GM12878 (cell line): Measurements from ENCODE around the gene RFLNA. TPM values are rescaled to one million over a fixed set of nuclear protein-coding genes. Genes with fewer than 3 reads are reported as not detected.

Experiments used
- ATAC-seq: fragments of 200-7000 bp; cut with Tn5 transposase; 3 replicates; pipeline ENCODE4 v1.9.1; 2020; ENCODE audit warnings: mild to moderate bottlenecking, moderate library complexity
- BruUV-seq: library from RNA; stranded (reverse); fragments of 400-500 nt; replicated peaks from 2 replicates; lab custom pipeline; 2021; lab: Mats Ljungman, UMichigan
- CTCF ChIA-PET: fragments of 300-600 bp; sonication (Branson Sonifier 250); formaldehyde crosslinking; extraction: SDS; loops from one replicate; lab custom pipeline; 2021; ENCODE audit warnings: inconsistent platforms; lab: Yijun Ruan, JAX
- POLR2A ChIA-PET: fragments of 350-600 bp; formaldehyde crosslinking; extraction: SDS; loops from one replicate; lab custom pipeline; 2021; ENCODE audit warnings: inconsistent platforms; lab: Charles Lee
- RAD21 ChIA-PET: fragments of 300-600 bp; sonication (Branson Sonifier 250); formaldehyde crosslinking; loops from one replicate; lab custom pipeline; 2023; ENCODE audit warnings: antibody characterized with exemption; ENCODE audit not compliant: unreplicated experiment; lab: Charles Lee
- SMC1A ChIA-PET: fragments of 300-600 bp; sonication (Branson Sonifier 250); formaldehyde crosslinking; loops from one replicate; lab custom pipeline; 2023; ENCODE audit not compliant: unreplicated experiment, uncharacterized antibody; lab: Charles Lee
- DNase-seq: peaks from one replicate; pipeline ENCODE4 v3.0.0-alpha.2; 2011; ENCODE audit warnings: low read depth, low spot score
- FAIRE-seq: peaks from 3 replicates; lab custom pipeline; 2011; peaks lifted over from hg19 to GRCh38; lab: Jason Lieb, UNC
- H2AFZ ChIP-seq: 2 replicates; pipeline ENCODE4 v1.6.0; 2011; ENCODE audit warnings: low read depth, low read length, control low read depth; ENCODE audit not compliant: control insufficient read depth
- H3K27ac ChIP-seq: 2 replicates; pipeline ENCODE4 v1.5.1; 2011; ENCODE audit warnings: control low read depth; ENCODE audit not compliant: control insufficient read depth, insufficient read depth
- H3K27me3 ChIP-seq, 2 experiments: replicated peaks in 1 of 2; 2 replicates each; pipeline versions ENCODE4 v1.6.0 to v1.6.1; 2011; ENCODE audit warnings: low read length in 1 of 2; ENCODE audit not compliant: control insufficient read depth in 2 of 2, insufficient read depth in 2 of 2
- H3K36me3 ChIP-seq, 2 experiments: 2 replicates each; pipeline ENCODE4 v1.5.1; 2011; ENCODE audit warnings: low read length in 1 of 2; ENCODE audit not compliant: control insufficient read depth in 2 of 2, insufficient read depth in 2 of 2
- H3K4me1 ChIP-seq: 2 replicates; pipeline ENCODE4 v1.6.1; 2011; ENCODE audit warnings: mild to moderate bottlenecking, low read length, moderate library complexity, mixed read lengths; ENCODE audit not compliant: control insufficient read depth, insufficient read depth
- H3K4me2 ChIP-seq: 2 replicates; pipeline ENCODE4 v1.6.0; 2011; ENCODE audit warnings: control low read depth; ENCODE audit not compliant: control insufficient read depth, insufficient read depth
- H3K4me3 ChIP-seq: fragments of 200-600 bp; sonication (generic); 2 replicates; pipeline ENCODE4 v1.5.1; 2016
- H3K79me2 ChIP-seq: 2 replicates; pipeline ENCODE4 v1.6.0; 2011; ENCODE audit warnings: low read length; ENCODE audit not compliant: control insufficient read depth, insufficient read depth
- H3K9ac ChIP-seq: 2 replicates; pipeline ENCODE4 v1.8.0; 2011; ENCODE audit warnings: low read length, control low read depth, mixed read lengths; ENCODE audit not compliant: control insufficient read depth, insufficient read depth
- H3K9me3 ChIP-seq: replicated peaks from 3 replicates; pipeline ENCODE4 v1.5.1; 2011; ENCODE audit warnings: mild to moderate bottlenecking, low read length; ENCODE audit not compliant: control insufficient read depth, insufficient read depth
- H4K20me1 ChIP-seq: 2 replicates; pipeline ENCODE4 v1.6.0; 2011; ENCODE audit not compliant: control insufficient read depth, insufficient read depth
- ASH2L ChIP-seq: fragments of 300-600, 200-600 bp; sonication (generic); IDR thresholded peaks from 2 replicates; pipeline ENCODE4 v1.6.1; 2017; ENCODE audit warnings: low read depth, mild to moderate bottlenecking, borderline replicate concordance
- ATF2 ChIP-seq: IDR thresholded peaks from 2 replicates; pipeline ENCODE4 v1.6.1; 2012; ENCODE audit warnings: low read length, inconsistent platforms
- CHD1 ChIP-seq: IDR thresholded peaks from 2 replicates; pipeline ENCODE4 v1.6.1; 2012; ENCODE audit warnings: low read depth, low read length, improper control_type of control experiment
- CHD2 ChIP-seq: IDR thresholded peaks from 2 replicates; pipeline ENCODE4 v1.6.1; 2011; ENCODE audit warnings: low read depth, low read length, improper control_type of control experiment, borderline replicate concordance
- EED ChIP-seq: sonication (generic); IDR thresholded peaks from 2 replicates; pipeline ENCODE4 v1.6.1; 2016; ENCODE audit warnings: antibody characterized with exemption, low read depth
- GABPA ChIP-seq: IDR thresholded peaks from 2 replicates; pipeline ENCODE4 v1.6.1; 2014; ENCODE audit warnings: antibody characterized with exemption, low read depth, mild to moderate bottlenecking, inconsistent platforms
- IRF5 ChIP-seq: fragments of 450-650 bp; IDR thresholded peaks from 2 replicates; pipeline ENCODE4 v1.6.1; 2017; ENCODE audit warnings: borderline replicate concordance
- NFXL1 ChIP-seq: fragments of 450-650 bp; IDR thresholded peaks from 2 replicates; pipeline ENCODE4 v1.6.1; 2017; ENCODE audit warnings: antibody characterized with exemption, mild to moderate bottlenecking, borderline replicate concordance
- NR2C1 ChIP-seq: fragments of 450-650 bp; IDR thresholded peaks from 2 replicates; pipeline ENCODE4 v1.6.1; 2017; ENCODE audit warnings: antibody characterized with exemption, mild to moderate bottlenecking, moderate library complexity
- POLR2AphosphoS5 ChIP-seq: IDR thresholded peaks from 2 replicates; pipeline ENCODE4 v1.6.1; 2011; ENCODE audit warnings: mild to moderate bottlenecking, low read length, inconsistent platforms
- TCF12 ChIP-seq: IDR thresholded peaks from 2 replicates; pipeline ENCODE4 v1.6.1; 2011; ENCODE audit warnings: low read depth, mild to moderate bottlenecking, low read length
- WRNIP1 ChIP-seq: IDR thresholded peaks from 2 replicates; pipeline ENCODE4 v1.6.1; 2011; ENCODE audit warnings: low read depth, low read length, improper control_type of control experiment, borderline replicate concordance
- ZBTB33 ChIP-seq: fragments of 450-650 bp; IDR thresholded peaks from 2 replicates; pipeline ENCODE4 v1.6.1; 2017; ENCODE audit warnings: mild to moderate bottlenecking
- ZNF24 ChIP-seq: fragments of 450-650 bp; IDR thresholded peaks from 2 replicates; pipeline ENCODE4 v1.6.1; 2017; ENCODE audit warnings: antibody characterized with exemption, mild to moderate bottlenecking
- WGBS: methylation state at CpG from one replicate; pipeline ENCODE4 v1.1.6; 2016; ENCODE audit warnings: low lambda C conversion rate; ENCODE audit not compliant: insufficient replicate concordance, insufficient coverage; ENCODE audit errors: missing lambda C conversion rate; 5-methylcytosine and 5-hydroxymethylcytosine counted together
- in situ Hi-C: fragments of 300-500 bp; cut with MboI; formaldehyde crosslinking; loops from 9 replicates; pipeline ENCODE4 v1.14.3; 2018; ENCODE audit warnings: mixed read lengths
- intact Hi-C: fragments of 100-400 bp; cut with micrococcal nuclease; formaldehyde crosslinking; loops from one replicate; pipeline ENCODE4 v1.14.2; 2022; ENCODE audit not compliant: unreplicated experiment
- polyA plus RNA-seq, 11 experiments: library from polyadenylated mRNA; depleted of rRNA in 4 of 11; unstranded in 6 of 11; stranded (reverse) in 5 of 11; fragments of >200 nt; fragmentation: Nextera tagmentation in 4 of 11; fragmentation: Illumina TruSeq in 1 of 11; extraction: Ambion mirVana in 4 of 11; extraction: Trizol in 1 of 11; gene quantifications; 1 replicate in 1 of 11; 2 replicates in 10 of 11; pipeline versions ENCODE4 v1.2.1 to v1.2.3, GENCODE V29; 2011 to 2016; ENCODE audit warnings: inconsistent platforms in 2 of 11, missing spikeins in 2 of 11, low read depth in 1 of 11
- total RNA-seq, 4 experiments: library from RNA; depleted of rRNA in 3 of 4; stranded (reverse); fragments of >200 nt in 3 of 4; fragmentation: Illumina TruSeq in 1 of 4; extraction: Trizol in 1 of 4; gene quantifications; 2 replicates each; pipeline versions ENCODE4 v1.2.1 to v1.2.3, GENCODE V29; 2013 to 2021

The RFLNA gene
- total and polyA plus RNA-seq, 10 of the 15 experiments (the other 5 are each of a cell fraction or from before 2014, with no cell fraction given) = 0.08 TPM; not detected in 9

- Histone ChIP-seq H3K9ac (no peak overlapping the region), H3K4me2 (no peak overlapping the region), H2AFZ (no peak overlapping the region), H3K4me3 (no peak overlapping the region), H4K20me1 (no peaks in the 10 kb centered on the region), H3K4me1 (no peaks in the 10 kb centered on the region), H3K79me2 (no peaks in the 10 kb centered on the region), H3K27me3 (no peaks in the 10 kb centered on the region; a peak in 1 of 4 replicates), H3K9me3 (no peaks in the 10 kb centered on the region), H3K36me3 (no peaks in the 10 kb centered on the region), H3K27ac (no peak overlapping the region)
- in situ Hi-C loops = no loop called here
- WGBS = 52% methylated on average over 18 of the region's 18 CpGs
- DNase-seq (no peak), FAIRE-seq (no peak), ATAC-seq (no peak)
- TF ChIP-seq ATF2 = no peak
- no peak for TF ChIP-seq GABPA
- TF ChIP-seq NR2C1 = no peak
- TF ChIP-seq ZNF24 = no peak
- TF ChIP-seq NFXL1 = no peak
- TF ChIP-seq CHD1 = no peak
- no peak for TF ChIP-seq ASH2L
- no peak for TF ChIP-seq WRNIP1
- TF ChIP-seq EED = no peak
- TF ChIP-seq POLR2AphosphoS5 = no peak
- TF ChIP-seq ZBTB33 = no peak
- TF ChIP-seq IRF5 = no peak
- no peak for TF ChIP-seq TCF12
- TF ChIP-seq CHD2 = no peak
- intact Hi-C loops = no loop called here
- RAD21 ChIA-PET = no interaction called here
- CTCF ChIA-PET = no interaction called here
- POLR2A ChIA-PET = no interaction called here
- SMC1A ChIA-PET = no interaction called here
- no TSS peak for BruUV-seq
Observed at GRCh38 chr12:124308741-124309140, 13.8 kb downstream of the RFLNA start.
